Stomach (tissue), 4 donors: Measurements from ENCODE around the gene CATSPER1.

ENCODE experiments used
- CTCF ChIP-seq, 7 experiments: fragments of 450-650 bp in 4 of 7; fragments of 200-600 bp in 3 of 7; sonication (generic) in 3 of 7; IDR thresholded peaks; one replicate each; pipeline ENCODE4 v1.5.1; 2016 to 2019; ENCODE audit warnings: antibody characterized with exemption in 7 of 7, control low read depth in 2 of 7, mild to moderate bottlenecking in 1 of 7
- EP300 ChIP-seq: sonication (generic); formaldehyde crosslinking; IDR thresholded peaks from one replicate; pipeline ENCODE4 v1.6.1; 2017; ENCODE audit warnings: antibody characterized with exemption
- POLR2A ChIP-seq, 4 donors: fragments of 450-650 bp; IDR thresholded peaks; one replicate each; pipeline ENCODE4 v1.6.1; 2016; ENCODE audit warnings: antibody characterized with exemption in 4 of 4, control low read depth in 2 of 4, mild to moderate bottlenecking in 1 of 4, moderate library complexity in 1 of 4
- POLR2AphosphoS5 ChIP-seq, 3 donors: sonication (generic); formaldehyde crosslinking; IDR thresholded peaks; one replicate each; pipeline ENCODE4 v1.6.1; 2016; ENCODE audit warnings: antibody characterized with exemption in 3 of 3

GRCh38 chr11:66008095-66008467 lies 18.2 kb downstream of the CATSPER1 start:
- no peak for TF ChIP-seq CTCF (IDR thresholded peaks at IDR 0.05)
- TF ChIP-seq POLR2AphosphoS5 (IDR thresholded peaks at IDR 0.05) = no peak
- no peak for TF ChIP-seq POLR2A (IDR thresholded peaks at IDR 0.05)
- no peak for TF ChIP-seq EP300
